Measurements from ENCODE around the gene PHACTR1.

PHACTR1 gene

GRCh38 chr6:12875051-12875450 lies 158.5 kb downstream of the PHACTR1 start:
- peak; percentile 59 for DNase-seq (ENCODE audit: extremely low read depth, low read depth)
- H3K4me3 ChIP-seq (replicated peaks; ENCODE audit: low read depth, low read length) = no peak overlapping the region
- TF ChIP-seq CTCF (IDR thresholded peaks at IDR 0.05; ENCODE audit: low read depth, low read length, missing control alignments) = no peak

GRCh38 chr6:12878741-12879140 lies 162.2 kb downstream of the PHACTR1 start:
- no peak overlapping the region for H3K4me3 ChIP-seq (replicated peaks; ENCODE audit: low read depth, low read length)
- no peak for TF ChIP-seq CTCF (IDR thresholded peaks at IDR 0.05; ENCODE audit: low read depth, low read length, missing control alignments)
- no peak for DNase-seq (ENCODE audit: extremely low read depth, low read depth)

- DNase-seq (ENCODE audit: extremely low read depth, low read depth) = no peak
- H3K4me3 ChIP-seq (replicated peaks; ENCODE audit: low read depth, low read length) = no peak overlapping the region
- no peak for TF ChIP-seq CTCF (IDR thresholded peaks at IDR 0.05; ENCODE audit: low read depth, low read length, missing control alignments)
Observed at GRCh38 chr6:12882761-12883290, 166.3 kb downstream of the PHACTR1 start.

- TF ChIP-seq CTCF (IDR thresholded peaks at IDR 0.05; ENCODE audit: low read depth, low read length, missing control alignments) = no peak
- H3K4me3 ChIP-seq (replicated peaks; ENCODE audit: low read depth, low read length) = no peak overlapping the region
- DNase-seq (ENCODE audit: extremely low read depth, low read depth) = no peak
Observed at GRCh38 chr6:12884983-12885382, 168.4 kb downstream of the PHACTR1 start.

- DNase-seq (ENCODE audit: extremely low read depth, low read depth) = no peak
- TF ChIP-seq CTCF (IDR thresholded peaks at IDR 0.05; ENCODE audit: low read depth, low read length, missing control alignments) = no peak
Observed at GRCh38 chr6:12886961-12887775, 170.6 kb downstream of the PHACTR1 start.

GRCh38 chr6:12890171-12890790 lies 173.7 kb downstream of the PHACTR1 start:
- no peak overlapping the region for H3K4me3 ChIP-seq (replicated peaks; ENCODE audit: low read depth, low read length)
- peak; percentile 58 for TF ChIP-seq CTCF (IDR thresholded peaks at IDR 0.05; ENCODE audit: low read depth, low read length, missing control alignments)
- no peak for DNase-seq (ENCODE audit: extremely low read depth, low read depth)

More at GRCh38 chr6:12886961-12887775, 170.6 kb downstream of the PHACTR1 start:
- no peak overlapping the region for H3K4me3 ChIP-seq (replicated peaks; ENCODE audit: low read depth, low read length)
